Duodenal mucosa (tissue), 2 donors: ENCODE measurements around the gene HLA-DQB1.
"Not testable (repeated sequence)": the region's sequence is repeated elsewhere in the genome, so short reads cannot be mapped to it uniquely, and the experiment has no call there.

ENCODE experiments used
- H3K27ac ChIP-seq: one replicate; pipeline ENCODE4 v1.7.0; 2013; ENCODE audit warnings: low read depth, low read length
- H3K27me3 ChIP-seq, 2 donors: one replicate each; pipeline ENCODE4 v1.7.0; 2013; ENCODE audit warnings: low read length in 2 of 2, control low read depth in 1 of 2; ENCODE audit not compliant: insufficient read depth in 2 of 2, control insufficient read depth in 1 of 2
- H3K36me3 ChIP-seq, 2 donors: one replicate each; pipeline ENCODE4 v1.7.0; 2013; ENCODE audit warnings: low read length in 2 of 2, control low read depth in 1 of 2; ENCODE audit not compliant: insufficient read depth in 2 of 2, control insufficient read depth in 1 of 2
- H3K4me1 ChIP-seq, 2 donors: one replicate each; pipeline ENCODE4 v1.7.0; 2013; ENCODE audit warnings: low read length in 2 of 2, control low read depth in 1 of 2; ENCODE audit not compliant: insufficient read depth in 2 of 2, control insufficient read depth in 1 of 2
- H3K4me3 ChIP-seq, 2 donors: one replicate each; pipeline ENCODE4 v1.7.0; 2013; ENCODE audit warnings: low read length in 2 of 2, low read depth in 1 of 2
- H3K9ac ChIP-seq, 2 donors: one replicate each; pipeline ENCODE4 v1.7.0; 2013; ENCODE audit warnings: low read length in 2 of 2, low read depth in 1 of 2
- H3K9me3 ChIP-seq, 2 donors: one replicate each; pipeline ENCODE4 v1.7.0; 2013; ENCODE audit warnings: low read length in 2 of 2, control low read depth in 1 of 2; ENCODE audit not compliant: control insufficient read depth in 1 of 2

HLA-DQB1 gene

DNA sequence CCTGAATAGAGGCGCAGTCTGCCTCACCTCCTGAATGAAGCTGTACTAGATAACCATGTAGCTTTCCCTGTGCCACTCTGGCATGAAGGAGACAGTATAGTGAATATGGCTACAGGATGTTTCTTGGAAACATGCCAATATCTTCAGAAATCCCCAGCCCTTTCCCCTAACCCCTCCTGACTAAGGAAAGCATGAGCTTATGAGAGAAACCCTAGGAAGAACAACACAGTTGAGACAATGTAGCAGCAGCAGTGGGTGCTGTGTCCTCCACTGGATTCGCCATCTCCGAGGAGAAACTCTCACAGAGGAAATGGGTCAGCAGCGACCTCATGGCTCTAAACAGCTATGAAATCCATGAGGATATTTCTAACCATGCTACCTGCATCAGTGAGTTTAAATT, 22.6 kb downstream of the HLA-DQB1 start:
- Histone ChIP-seq H3K4me1 (no peaks in the 10 kb centered on the region), H3K36me3 (no peaks in the 10 kb centered on the region), H3K27me3 (no peaks in the 10 kb centered on the region), H3K27ac (no peak overlapping the region), H3K4me3 (no peak overlapping the region), H3K9ac (no peak overlapping the region), H3K9me3 (no peaks in the 10 kb centered on the region)

DNA sequence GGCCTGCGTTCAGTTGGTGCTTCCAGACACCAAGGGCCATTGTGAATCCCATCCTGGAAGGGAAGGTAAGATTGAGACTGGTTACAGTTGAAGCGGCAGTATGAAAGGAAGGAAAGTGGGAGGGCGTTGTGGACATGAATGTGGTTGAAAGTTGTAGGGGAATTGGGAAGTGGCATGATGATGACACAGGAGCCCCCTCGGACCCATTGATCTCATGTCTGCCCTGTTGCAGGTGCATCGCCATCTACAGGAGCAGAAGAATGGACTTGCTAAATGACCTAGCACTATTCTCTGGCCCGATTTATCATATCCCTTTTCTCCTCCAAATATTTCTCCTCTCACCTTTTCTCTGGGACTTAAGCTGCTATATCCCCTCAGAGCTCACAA, 23.7 kb downstream of the HLA-DQB1 start:
- Histone ChIP-seq H3K36me3 (no peaks in the 10 kb centered on the region), H3K27ac (no peak overlapping the region)

DNA sequence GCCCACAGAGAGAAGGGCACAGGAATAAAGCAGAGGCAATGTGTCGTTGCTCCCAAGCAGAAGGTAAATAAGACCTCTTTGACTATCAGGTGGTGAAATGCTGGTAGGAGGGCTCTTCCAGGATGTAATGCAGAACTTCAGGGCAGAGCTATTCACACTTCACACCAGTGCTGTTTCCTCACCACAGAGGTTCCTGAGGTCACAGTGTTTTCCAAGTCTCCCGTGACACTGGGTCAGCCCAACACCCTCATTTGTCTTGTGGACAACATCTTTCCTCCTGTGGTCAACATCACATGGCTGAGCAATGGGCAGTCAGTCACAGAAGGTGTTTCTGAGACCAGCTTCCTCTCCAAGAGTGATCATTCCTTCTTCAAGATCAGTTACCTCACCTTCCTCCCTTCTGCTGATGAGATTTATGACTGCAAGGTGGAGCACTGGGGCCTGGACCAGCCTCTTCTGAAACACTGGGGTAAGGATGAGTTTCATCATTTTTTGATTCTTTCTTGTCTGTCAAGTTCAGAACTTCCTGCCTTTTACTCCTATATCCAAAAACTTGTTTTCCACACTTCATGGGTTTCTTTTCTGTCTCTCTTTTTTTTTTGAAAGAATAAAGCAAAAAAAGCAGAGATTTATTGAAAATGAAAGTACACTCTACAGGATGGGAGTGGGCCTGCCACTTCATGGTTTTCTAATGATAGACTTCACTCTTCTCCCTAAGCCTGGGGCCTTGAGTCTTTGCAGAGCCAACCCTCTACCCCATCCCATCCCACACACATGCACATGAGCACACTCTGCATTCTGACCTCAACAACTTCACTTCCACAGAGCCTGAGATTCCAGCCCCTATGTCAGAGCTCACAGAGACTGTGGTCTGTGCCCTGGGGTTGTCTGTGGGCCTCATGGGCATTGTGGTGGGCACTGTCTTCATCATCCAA, 24.4 kb downstream of the HLA-DQB1 start:
- not testable (repeated sequence) for H3K9me3 ChIP-seq, H3K4me1 ChIP-seq, H3K36me3 ChIP-seq, H3K27me3 ChIP-seq, H3K9ac ChIP-seq, H3K4me3 ChIP-seq, H3K27ac ChIP-seq

More for the DNA sequence above, 23.7 kb downstream of the HLA-DQB1 start:
- Histone ChIP-seq H3K27me3 (no peaks in the 10 kb centered on the region), H3K4me1 (no peaks in the 10 kb centered on the region), H3K9me3 (no peaks in the 10 kb centered on the region), H3K9ac (no peak overlapping the region), H3K4me3 (no peak overlapping the region)

DNA sequence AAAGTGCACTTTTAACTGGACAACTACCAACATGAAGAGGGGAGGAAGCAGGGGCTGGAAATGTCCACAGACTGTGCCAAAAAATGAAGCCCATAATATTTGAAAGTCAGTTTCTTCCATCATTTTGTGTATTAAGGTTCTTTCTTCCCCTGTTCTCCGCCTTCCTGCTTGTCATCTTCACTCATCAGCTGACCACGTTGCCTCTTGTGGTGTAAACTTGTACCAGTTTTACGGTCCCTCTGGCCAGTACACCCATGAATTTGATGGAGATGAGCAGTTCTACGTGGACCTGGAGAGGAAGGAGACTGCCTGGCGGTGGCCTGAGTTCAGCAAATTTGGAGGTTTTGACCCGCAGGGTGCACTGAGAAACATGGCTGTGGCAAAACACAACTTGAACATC, 25.3 kb downstream of the HLA-DQB1 start:
- no peak overlapping the region for H3K4me3 ChIP-seq
- H3K27ac ChIP-seq, result no peak overlapping the region
- H3K27me3 ChIP-seq, result no peaks in the 10 kb centered on the region
- H3K9ac ChIP-seq, result no peak overlapping the region
- no peaks in the 10 kb centered on the region for H3K9me3 ChIP-seq
- H3K4me1 ChIP-seq, result no peaks in the 10 kb centered on the region
- H3K36me3 ChIP-seq, result no peaks in the 10 kb centered on the region

DNA sequence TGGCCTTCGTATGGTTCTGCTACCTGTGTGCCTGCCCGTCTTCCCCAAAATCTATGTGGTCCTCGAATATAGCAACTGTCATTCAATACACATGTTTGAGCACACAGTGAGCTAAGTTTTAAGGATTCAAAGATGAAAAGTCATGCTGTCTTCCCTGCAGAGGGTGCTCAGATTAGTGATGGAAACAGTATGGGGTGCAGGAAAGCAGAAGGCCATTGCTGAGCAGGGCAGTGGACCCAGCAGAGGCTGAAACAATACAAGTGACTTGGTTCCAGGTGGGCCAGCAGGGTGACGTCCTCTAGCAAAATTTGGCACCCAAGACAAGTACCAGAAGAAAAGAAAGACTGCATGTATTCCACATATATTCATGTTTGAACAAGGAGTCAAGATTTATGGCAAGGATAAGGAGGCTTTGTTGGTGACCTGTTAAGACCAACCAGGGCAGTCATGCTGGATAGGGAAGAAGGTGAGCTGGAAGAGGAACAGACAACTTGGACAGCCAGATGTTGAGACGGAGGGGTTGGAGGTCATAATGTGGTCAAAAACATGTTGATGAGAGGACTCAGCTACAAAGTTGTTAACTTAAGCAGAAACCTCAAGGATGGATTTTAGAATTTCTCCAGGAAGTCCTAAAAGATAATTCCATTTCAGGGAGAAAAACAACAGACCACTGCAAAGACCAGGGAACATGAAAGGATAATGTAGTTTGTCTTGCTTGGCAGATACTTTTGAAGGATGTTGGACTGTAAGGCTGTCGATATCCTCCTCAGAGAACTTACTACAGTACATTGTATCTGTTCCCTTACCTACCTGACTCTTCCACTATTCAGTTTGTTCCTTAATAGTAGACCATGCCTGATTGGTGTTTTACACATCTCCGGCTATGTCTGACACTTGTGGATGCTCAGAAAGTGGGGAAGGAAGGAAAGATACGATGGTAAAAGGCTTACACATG, 26.7 kb downstream of the HLA-DQB1 start:
- no peaks in the 10 kb centered on the region for H3K4me1 ChIP-seq
- H3K9ac ChIP-seq, result no peak overlapping the region
- no peak overlapping the region for H3K4me3 ChIP-seq
- H3K9me3 ChIP-seq, result no peaks in the 10 kb centered on the region
- H3K27me3 ChIP-seq, result peaks cover 0 to 7% of the 10 kb centered on the region in 2 donors
- no peaks in the 10 kb centered on the region for H3K36me3 ChIP-seq
- H3K27ac ChIP-seq, result no peak overlapping the region

DNA sequence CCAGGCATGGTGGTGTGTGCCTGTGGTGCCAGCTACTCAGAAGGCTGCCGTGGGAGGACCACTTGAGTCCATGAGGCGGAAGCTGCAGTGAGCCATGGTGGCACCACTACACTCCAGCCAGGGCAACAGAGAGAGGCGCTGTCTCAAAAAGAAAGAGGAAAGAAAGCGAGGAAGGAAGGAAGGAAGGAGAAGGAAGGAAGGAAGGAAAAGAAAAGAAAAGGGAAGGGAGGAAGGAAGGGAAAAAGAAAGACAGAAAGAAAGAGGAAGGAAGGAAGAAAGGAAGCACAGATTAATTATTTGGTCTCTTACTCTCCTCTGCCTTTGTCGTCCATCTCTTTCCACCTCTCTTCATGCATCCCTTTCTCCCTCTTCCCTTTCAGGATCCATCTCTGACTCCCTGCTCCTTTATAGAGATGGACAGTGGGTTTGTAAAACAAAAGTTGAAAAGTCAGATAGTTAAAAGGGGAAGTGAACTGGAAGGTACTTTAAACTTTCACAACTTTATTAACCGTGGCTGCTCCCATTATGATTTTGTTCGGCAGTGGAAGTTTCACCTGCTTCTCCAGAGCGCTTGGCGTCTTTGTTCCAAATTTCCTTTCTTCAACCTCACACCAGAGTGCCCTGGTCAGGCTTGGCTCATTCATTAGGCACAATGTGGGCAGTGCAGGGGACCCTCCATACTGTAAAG, 27.8 kb downstream of the HLA-DQB1 start:
- H3K4me1 ChIP-seq, result no peaks in the 10 kb centered on the region
- H3K27ac ChIP-seq, result no peak overlapping the region
- no peaks in the 10 kb centered on the region for H3K36me3 ChIP-seq
- H3K27me3 ChIP-seq, result peaks cover 0 to 7% of the 10 kb centered on the region in 2 donors
- H3K9me3 ChIP-seq, result no peaks in the 10 kb centered on the region
- H3K4me3 ChIP-seq, result no peak overlapping the region
- H3K9ac ChIP-seq, result no peak overlapping the region

DNA sequence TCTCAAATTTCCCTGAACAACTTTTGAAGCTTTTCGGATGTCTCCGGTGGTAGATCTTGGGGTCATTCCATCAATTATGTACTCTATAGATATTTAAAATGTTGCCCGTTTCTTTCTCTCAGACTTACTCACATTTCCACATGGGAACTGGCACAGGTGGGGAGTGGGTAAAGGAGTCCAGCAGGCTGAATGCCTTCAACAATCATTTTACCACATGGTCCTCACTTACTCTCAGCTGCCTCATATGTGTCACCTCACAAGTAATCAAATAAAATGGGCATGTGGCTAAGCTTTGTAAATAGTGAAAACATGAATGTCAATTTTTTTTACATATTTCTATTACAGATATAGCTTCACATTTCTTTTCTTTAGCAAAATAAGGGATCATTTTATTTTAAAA, 28.6 kb downstream of the HLA-DQB1 start:
- H3K27ac ChIP-seq, result no peak overlapping the region
- no peaks in the 10 kb centered on the region for H3K36me3 ChIP-seq
- H3K4me3 ChIP-seq, result no peak overlapping the region
- no peaks in the 10 kb centered on the region for H3K4me1 ChIP-seq
- no peak overlapping the region for H3K9ac ChIP-seq
- peaks cover 0 to 7% of the 10 kb centered on the region in 2 donors for H3K27me3 ChIP-seq
- no peaks in the 10 kb centered on the region for H3K9me3 ChIP-seq

DNA sequence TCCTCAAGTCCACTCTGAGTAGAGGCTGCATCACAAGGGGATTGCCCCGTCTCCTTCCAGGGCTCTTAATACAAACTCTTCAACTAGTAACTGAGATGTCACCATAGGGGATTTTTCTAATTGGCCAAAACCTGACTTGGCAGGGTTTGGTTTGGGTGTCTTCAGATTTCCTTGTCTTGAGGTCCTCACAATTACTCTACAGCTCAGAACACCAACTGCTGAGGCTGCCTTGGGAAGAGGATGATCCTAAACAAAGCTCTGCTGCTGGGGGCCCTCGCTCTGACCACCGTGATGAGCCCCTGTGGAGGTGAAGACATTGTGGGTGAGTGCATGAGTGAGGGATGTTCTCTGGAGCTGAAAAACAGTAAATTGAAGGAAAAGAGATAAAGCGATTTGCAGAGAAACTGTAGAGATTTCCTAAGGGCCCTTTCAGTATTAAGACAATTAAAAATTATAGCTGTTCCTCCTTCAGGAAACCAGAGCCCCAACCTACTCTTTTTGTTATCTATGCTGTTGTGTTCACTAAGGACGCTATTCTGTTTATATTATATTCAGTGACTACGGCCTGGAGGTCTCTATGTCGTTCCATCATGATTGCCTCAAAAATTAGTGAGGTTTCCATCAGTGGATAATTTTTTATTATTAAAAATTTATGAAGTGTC, 29.1 kb downstream of the HLA-DQB1 start, which contains the start of gene HLA-DQA1:
HLA-DQA1 (plus strand) TSS at position 188 of the 662 bp plus-strand sequence; CDS start at position 241, 53 bp downstream.
- Histone ChIP-seq H3K4me3 (peak within 1 kb of the TSS in 1 of 2 donors; percentile 30), H3K4me1 (no peaks in the 10 kb centered on the region), H3K9ac (peak within 1 kb of the TSS in 1 of 2 donors; percentile 15), H3K9me3 (no peaks in the 10 kb centered on the region), H3K27ac (peak within 1 kb of the TSS; percentile 36), H3K27me3 (peaks cover 0 to 7% of the 10 kb centered on the region in 2 donors), H3K36me3 (no peaks in the 10 kb centered on the region)

DNA sequence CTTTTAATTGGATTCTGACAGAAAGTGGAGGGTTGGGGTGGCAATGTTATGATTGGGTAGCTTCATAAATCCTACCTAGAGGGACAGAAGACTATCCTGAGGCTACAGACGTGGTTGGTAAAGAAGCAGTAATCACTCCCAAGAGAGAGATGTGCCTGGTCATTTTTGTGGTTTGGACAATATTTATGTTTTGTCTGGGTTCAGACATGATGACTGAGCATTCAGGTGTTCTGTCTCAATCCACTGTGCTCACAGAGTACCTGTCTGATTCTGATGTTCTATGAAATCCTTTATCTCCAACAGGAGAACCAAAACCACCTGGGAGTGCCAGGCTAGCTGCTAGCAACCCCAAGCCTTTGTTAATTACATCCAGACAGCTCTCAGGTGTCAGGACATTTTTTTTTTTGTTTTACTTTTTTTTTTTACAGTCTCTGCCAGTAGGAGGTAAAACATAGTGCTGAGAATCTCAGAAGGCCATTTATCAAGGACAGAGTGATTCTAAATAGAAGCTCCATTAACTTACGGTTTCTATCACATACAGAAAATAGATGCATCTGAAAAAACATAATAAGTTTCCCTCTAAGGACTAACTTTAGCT, 30.8 kb downstream of the HLA-DQB1 start:
- Histone ChIP-seq H3K27me3 (peaks cover 0 to 7% of the 10 kb centered on the region in 2 donors), H3K9ac (no peak overlapping the region), H3K9me3 (no peaks in the 10 kb centered on the region), H3K4me3 (no peak overlapping the region), H3K27ac (no peak overlapping the region), H3K36me3 (no peaks in the 10 kb centered on the region), H3K4me1 (no peaks in the 10 kb centered on the region)
